HepG2 (cell line): Measurements from ENCODE around the gene OTUD7B. TPM values are rescaled to one million over a fixed set of nuclear protein-coding genes. Genes with fewer than 3 reads are reported as not detected.

Experiments used
- ATF2 ChIP-seq: sonication (generic); formaldehyde crosslinking; IDR thresholded peaks from 2 replicates; pipeline ENCODE4 v1.4.0; 2020; ENCODE audit warnings: missing genetic modification reagents
- ATM ChIP-seq: fragments of 450-650 bp; IDR thresholded peaks from 2 replicates; pipeline ENCODE4 v1.7.1; 2017; ENCODE audit warnings: mild to moderate bottlenecking, borderline replicate concordance
- CREM ChIP-seq, 2 experiments: sonication (generic) in 1 of 2; formaldehyde crosslinking in 1 of 2; IDR thresholded peaks; 2 replicates each; pipeline versions ENCODE4 v1.4.0 to v1.6.1; 2016 to 2020; ENCODE audit warnings: antibody characterized with exemption in 1 of 2, mild to moderate bottlenecking in 1 of 2, missing genetic modification reagents in 1 of 2
- DR1 ChIP-seq: sonication (generic); formaldehyde crosslinking; IDR thresholded peaks from 2 replicates; pipeline ENCODE4 v1.8.0; 2021; ENCODE audit warnings: mild to moderate bottlenecking, missing genetic modification reagents, inconsistent platforms
- GABPB1 ChIP-seq: IDR thresholded peaks from 2 replicates; pipeline ENCODE4 v1.6.1; 2016; ENCODE audit warnings: mild to moderate bottlenecking, missing genetic modification reagents, moderate library complexity, missing compliant biosample characterization
- HCFC1 ChIP-seq: fragments of 150-350 bp; IDR thresholded peaks from 2 replicates; pipeline ENCODE4 v1.6.1; 2014; ENCODE audit warnings: low read depth, low read length
- HMGXB3 ChIP-seq: sonication (generic); formaldehyde crosslinking; IDR thresholded peaks from 2 replicates; pipeline ENCODE4 v1.4.0; 2020; ENCODE audit warnings: missing genetic modification reagents, borderline replicate concordance
- KAT8 ChIP-seq: IDR thresholded peaks from 2 replicates; pipeline ENCODE4 v1.6.1; 2016; ENCODE audit warnings: missing genetic modification reagents, missing compliant biosample characterization
- SKI ChIP-seq: fragments of 450-650 bp; IDR thresholded peaks from one replicate; pipeline ENCODE4 v1.6.1; 2018; ENCODE audit warnings: mild to moderate bottlenecking; ENCODE audit not compliant: partially characterized antibody
- SNAPC4 ChIP-seq: sonication (generic); formaldehyde crosslinking; IDR thresholded peaks from 2 replicates; pipeline ENCODE4 v1.4.0; 2020; ENCODE audit warnings: mild to moderate bottlenecking, missing genetic modification reagents
- ZBTB33 ChIP-seq: sonication (generic); formaldehyde crosslinking; IDR thresholded peaks from 2 replicates; pipeline ENCODE4 v1.4.0; 2020; ENCODE audit warnings: missing genetic modification reagents
- ZNF205 ChIP-seq: IDR thresholded peaks from 2 replicates; pipeline ENCODE4 v1.6.1; 2018; ENCODE audit warnings: missing biosample characterization, missing genetic modification reagents
- ZNF7 ChIP-seq: IDR thresholded peaks from 2 replicates; pipeline ENCODE4 v1.6.1; 2016; ENCODE audit warnings: missing biosample characterization, missing genetic modification reagents
- polyA plus RNA-seq, 8 experiments: library from polyadenylated mRNA; depleted of rRNA in 3 of 8; stranded (reverse) in 7 of 8; unstranded in 1 of 8; fragments of >200 nt; fragmentation: Illumina TruSeq in 4 of 8; extraction: Trizol in 4 of 8; gene quantifications; 2 replicates each; pipeline versions ENCODE4 v1.2.1 to v1.2.3, GENCODE V29; 2011 to 2016; ENCODE audit warnings: low read depth in 4 of 8, missing spikeins in 1 of 8, mixed read lengths in 1 of 8; ENCODE audit not compliant: insufficient read depth in 1 of 8
- total RNA-seq, 5 experiments: library from RNA; depleted of rRNA; stranded (reverse); fragments of >200 nt; fragmentation: Illumina TruSeq; extraction: Trizol; gene quantifications; 2 replicates each; pipeline ENCODE4 v1.2.3, GENCODE V29; 2016; ENCODE audit warnings: low read depth in 1 of 5
- TF ChIP-seq, protein P1 (sequence below): sonication (generic); formaldehyde crosslinking; IDR thresholded peaks from 2 replicates; pipeline ENCODE4 v1.8.0; 2023; ENCODE audit warnings: mild to moderate bottlenecking, missing genetic modification reagents

The OTUD7B gene
- total and polyA plus RNA-seq, 2 of the 13 experiments (the other 11 are each of a cell fraction or from before 2014, with no cell fraction given), result 5.1 to 11.2 TPM

DNA sequence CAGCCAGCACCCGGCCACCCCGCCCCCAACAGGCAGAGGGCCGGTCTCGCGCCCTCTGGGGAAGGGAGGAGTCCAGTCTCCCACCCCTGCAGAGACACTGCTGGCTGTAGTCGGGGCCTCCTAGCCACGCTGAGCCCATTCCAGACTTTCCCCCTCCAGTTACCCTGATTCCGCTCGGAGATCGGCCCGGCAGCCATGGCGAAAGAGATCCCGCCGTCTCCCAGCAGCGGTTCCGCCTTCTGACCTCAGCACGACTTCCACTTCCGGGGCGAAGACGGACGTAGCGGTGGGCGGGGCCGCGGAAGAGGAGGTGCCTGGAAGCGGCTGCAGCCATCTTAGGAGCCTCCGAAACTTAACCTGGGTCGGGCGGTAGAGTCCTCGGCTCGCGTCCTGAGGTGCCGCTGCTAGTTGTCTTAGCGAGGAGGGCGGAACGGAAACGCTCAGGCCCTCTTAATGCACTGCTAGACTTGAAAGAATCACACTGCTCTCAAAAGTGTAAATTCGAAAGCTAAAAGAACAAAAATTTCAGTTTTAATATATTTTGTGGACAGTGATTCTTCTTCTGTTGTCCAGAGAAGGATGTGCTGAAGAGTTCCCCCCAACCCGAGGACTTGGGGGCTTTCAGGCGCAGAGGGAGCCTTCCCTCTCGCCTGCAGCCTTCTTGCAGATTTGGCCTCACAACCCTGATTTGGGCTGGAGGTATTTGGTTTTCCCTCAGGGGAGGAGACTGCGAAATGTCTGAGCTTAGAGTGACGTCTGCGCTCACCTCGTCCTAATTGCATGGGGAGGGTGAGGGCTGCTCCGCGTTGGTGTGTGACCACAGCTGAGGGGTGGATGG is 82.7 kb downstream of the OTUD7B start, which contains the start of gene SF3B4 (continued):
- peak; percentile 63; the same call in 1 of the 2 replicates for TF ChIP-seq ATF2 (CRISPR knock-in tag)
- TF ChIP-seq CREM (IDR thresholded peaks at IDR 0.05), result peak; percentile 91
- TF ChIP-seq CREM (CRISPR knock-in tag; IDR thresholded peaks at IDR 0.05), result no peak
- TF ChIP-seq ZNF7, result no peak
- no peak for TF ChIP-seq ATM
- no peak for TF ChIP-seq SKI
- TF ChIP-seq, protein P1, sequence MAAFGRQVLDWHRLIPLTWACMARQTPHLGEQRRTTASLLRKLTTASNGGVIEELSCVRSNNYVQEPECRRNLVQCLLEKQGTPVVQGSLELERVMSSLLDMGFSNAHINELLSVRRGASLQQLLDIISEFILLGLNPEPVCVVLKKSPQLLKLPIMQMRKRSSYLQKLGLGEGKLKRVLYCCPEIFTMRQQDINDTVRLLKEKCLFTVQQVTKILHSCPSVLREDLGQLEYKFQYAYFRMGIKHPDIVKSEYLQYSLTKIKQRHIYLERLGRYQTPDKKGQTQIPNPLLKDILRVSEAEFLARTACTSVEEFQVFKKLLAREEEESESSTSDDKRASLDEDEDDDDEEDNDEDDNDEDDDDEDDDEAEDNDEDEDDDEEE, result no peak
- 0 out of 2 replicates have a peak, but pooled peaks have one; percentile 47 for TF ChIP-seq HMGXB3 (CRISPR knock-in tag)
- TF ChIP-seq DR1 (CRISPR knock-in tag), result no peak; the same call in 1 of the 2 replicates
- TF ChIP-seq GABPB1 (CRISPR knock-in tag), result peak; percentile 99
- no peak for TF ChIP-seq ZNF205 (CRISPR knock-in tag)
- TF ChIP-seq SNAPC4, result 0 out of 2 replicates have a peak, but pooled peaks have one; percentile 24
- peak; percentile 98 for TF ChIP-seq KAT8 (CRISPR knock-in tag)
- TF ChIP-seq HCFC1, result peak; percentile 69
- no peak for TF ChIP-seq ZBTB33 (CRISPR knock-in tag)
